ENCODE data around the gene OGFOD1.

DNA sequence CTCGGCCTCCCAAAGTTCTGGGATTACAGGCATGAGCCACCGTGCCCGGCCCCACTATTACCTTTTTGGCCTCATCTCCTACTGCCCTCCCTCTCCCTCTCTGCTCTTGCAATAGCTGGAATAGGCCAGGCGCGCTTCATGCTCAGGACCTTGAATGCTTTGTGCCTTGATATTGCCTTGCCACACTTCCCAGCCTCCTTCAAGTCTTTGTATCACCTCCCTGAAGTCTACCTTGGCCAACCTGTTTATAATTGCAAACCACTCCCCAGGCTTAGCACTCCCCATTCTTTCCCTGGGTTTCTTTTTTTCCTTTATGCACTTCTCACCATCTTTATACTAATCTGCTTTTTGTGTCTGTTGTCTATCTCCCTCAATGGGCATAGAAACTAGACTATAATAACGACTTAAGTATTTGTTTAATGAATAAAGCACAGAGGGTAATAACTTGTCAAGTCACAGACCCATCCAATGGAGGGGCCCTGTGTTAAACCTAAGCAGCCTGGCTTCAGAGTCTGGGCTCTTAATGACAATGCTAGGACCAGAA is 6.6 kb downstream of the OGFOD1 start:
- no peak for TF ChIP-seq POLR2AphosphoS5 (IDR thresholded peaks at IDR 0.05; ENCODE audit: low read depth, low read length)
- TF ChIP-seq, protein P1, sequence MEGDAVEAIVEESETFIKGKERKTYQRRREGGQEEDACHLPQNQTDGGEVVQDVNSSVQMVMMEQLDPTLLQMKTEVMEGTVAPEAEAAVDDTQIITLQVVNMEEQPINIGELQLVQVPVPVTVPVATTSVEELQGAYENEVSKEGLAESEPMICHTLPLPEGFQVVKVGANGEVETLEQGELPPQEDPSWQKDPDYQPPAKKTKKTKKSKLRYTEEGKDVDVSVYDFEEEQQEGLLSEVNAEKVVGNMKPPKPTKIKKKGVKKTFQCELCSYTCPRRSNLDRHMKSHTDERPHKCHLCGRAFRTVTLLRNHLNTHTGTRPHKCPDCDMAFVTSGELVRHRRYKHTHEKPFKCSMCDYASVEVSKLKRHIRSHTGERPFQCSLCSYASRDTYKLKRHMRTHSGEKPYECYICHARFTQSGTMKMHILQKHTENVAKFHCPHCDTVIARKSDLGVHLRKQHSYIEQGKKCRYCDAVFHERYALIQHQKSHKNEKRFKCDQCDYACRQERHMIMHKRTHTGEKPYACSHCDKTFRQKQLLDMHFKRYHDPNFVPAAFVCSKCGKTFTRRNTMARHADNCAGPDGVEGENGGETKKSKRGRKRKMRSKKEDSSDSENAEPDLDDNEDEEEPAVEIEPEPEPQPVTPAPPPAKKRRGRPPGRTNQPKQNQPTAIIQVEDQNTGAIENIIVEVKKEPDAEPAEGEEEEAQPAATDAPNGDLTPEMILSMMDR (IDR thresholded peaks at IDR 0.05 in 2 of 3, conservative IDR thresholded peaks at IDR 0.05 in 1 of 3; ENCODE audit: borderline replicate concordance in 1 of 3, insufficient read depth in 1 of 3, low read depth in 2 of 3, low read length in 2 of 3) = no peak
- TF ChIP-seq POLR2A (IDR thresholded peaks at IDR 0.05; ENCODE audit: borderline replicate concordance, extremely low read depth, insufficient read depth, insufficient read length) = no peak
- no peak for TF ChIP-seq FOSL1 (IDR thresholded peaks at IDR 0.05; ENCODE audit: low read depth)
- TF ChIP-seq RAD21 (IDR thresholded peaks at IDR 0.05; ENCODE audit: low read depth) = no peak

Data from HCT116 (cell line).